Nephron (organoid): Measurements from ENCODE around the gene ANKRD55.
"Not testable (repeated sequence)": the region's sequence is repeated elsewhere in the genome, so short reads cannot be mapped to it uniquely, and the experiment has no call there.

Source experiments
- H3K27ac Mint-ChIP-seq, 3 experiments: 2 replicates each; pipeline ENCODE4 v1.8.0; 2020; ENCODE audit warnings: mixed read lengths in 3 of 3, mild to moderate bottlenecking in 2 of 3, moderate library complexity in 1 of 3
- H3K27me3 Mint-ChIP-seq: 2 replicates; pipeline ENCODE4 v1.8.0; 2021; ENCODE audit warnings: low read depth, mild to moderate bottlenecking, moderate library complexity, mixed read lengths
- H3K36me3 Mint-ChIP-seq: 2 replicates; pipeline ENCODE4 v1.8.0; 2020; ENCODE audit warnings: low read depth, mixed read lengths
- H3K4me1 Mint-ChIP-seq: 2 replicates; pipeline ENCODE4 v1.8.0; 2020; ENCODE audit warnings: mixed read lengths
- H3K4me3 Mint-ChIP-seq, 3 experiments: 2 replicates each; pipeline ENCODE4 v1.8.0; 2020; ENCODE audit warnings: mild to moderate bottlenecking in 3 of 3, mixed read lengths in 3 of 3, moderate library complexity in 2 of 3
- H3K9me3 Mint-ChIP-seq: 2 replicates; pipeline ENCODE4 v1.8.0; 2020; ENCODE audit warnings: mixed read lengths
- CTCF ChIP-seq, 3 experiments: fragments of 200-600 bp; sonication (generic); IDR thresholded peaks; one replicate each; pipeline ENCODE4 v1.5.0; 2021; ENCODE audit warnings: antibody characterized with exemption in 3 of 3; ENCODE audit not compliant: unreplicated experiment in 3 of 3

Gene ANKRD55

GRCh38 chr5:56161927-56162326 lies 71.2 kb downstream of the ANKRD55 start:
- no peak for TF ChIP-seq CTCF (IDR thresholded peaks at IDR 0.05; ENCODE audit: unreplicated experiment in 3 of 3)
- Mint-ChIP-seq H3K27ac (peak overlapping the region in 2 of 3 experiments; percentile 68 to 75), H3K9me3 (no peaks in the 10 kb centered on the region), H3K27me3 (peaks cover 14% of the 10 kb centered on the region), H3K4me3 (no peak overlapping the region), H3K4me1 (peaks cover 25% of the 10 kb centered on the region), H3K36me3 (no peaks in the 10 kb centered on the region)

GRCh38 chr5:56161439-56161823 lies 71.7 kb downstream of the ANKRD55 start:
- H3K4me1 Mint-ChIP-seq, result peaks cover 30% of the 10 kb centered on the region
- H3K4me3 Mint-ChIP-seq, result no peak overlapping the region
- TF ChIP-seq CTCF (IDR thresholded peaks at IDR 0.05; ENCODE audit: unreplicated experiment in 3 of 3), result no peak
- no peaks in the 10 kb centered on the region for H3K9me3 Mint-ChIP-seq
- H3K27ac Mint-ChIP-seq, result peak overlapping the region; percentile 38 to 75 (median 68)
- H3K36me3 Mint-ChIP-seq, result no peaks in the 10 kb centered on the region
- peaks cover 14% of the 10 kb centered on the region for H3K27me3 Mint-ChIP-seq

- H3K27ac Mint-ChIP-seq, result peak overlapping the region; percentile 38 to 75 (median 68)
- H3K36me3 Mint-ChIP-seq, result no peaks in the 10 kb centered on the region
- peaks cover 11% of the 10 kb centered on the region for H3K27me3 Mint-ChIP-seq
- H3K9me3 Mint-ChIP-seq, result no peaks in the 10 kb centered on the region
- no peak overlapping the region for H3K4me3 Mint-ChIP-seq
- no peak for TF ChIP-seq CTCF (IDR thresholded peaks at IDR 0.05; ENCODE audit: unreplicated experiment in 3 of 3)
- H3K4me1 Mint-ChIP-seq, result peaks cover 36% of the 10 kb centered on the region
These were observed 72.2 kb downstream of the ANKRD55 start for GRCh38 chr5:56160723-56161438.

GRCh38 chr5:56159521-56159947 lies 73.6 kb downstream of the ANKRD55 start:
- peaks cover 30% of the 10 kb centered on the region for H3K4me1 Mint-ChIP-seq
- H3K4me3 Mint-ChIP-seq, result no peak overlapping the region
- H3K36me3 Mint-ChIP-seq, result no peaks in the 10 kb centered on the region
- no peak for TF ChIP-seq CTCF (IDR thresholded peaks at IDR 0.05; ENCODE audit: unreplicated experiment in 3 of 3)
- peak overlapping the region in 2 of 3 experiments; percentile 55 to 60 for H3K27ac Mint-ChIP-seq
- H3K9me3 Mint-ChIP-seq, result no peaks in the 10 kb centered on the region
- H3K27me3 Mint-ChIP-seq, result peaks cover 11% of the 10 kb centered on the region

- H3K4me3 Mint-ChIP-seq, result no peak overlapping the region
- H3K27me3 Mint-ChIP-seq, result peaks cover 11% of the 10 kb centered on the region
- peaks cover 24% of the 10 kb centered on the region for H3K4me1 Mint-ChIP-seq
- no peaks in the 10 kb centered on the region for H3K9me3 Mint-ChIP-seq
- no peaks in the 10 kb centered on the region for H3K36me3 Mint-ChIP-seq
- H3K27ac Mint-ChIP-seq, result peak overlapping the region in 2 of 3 experiments; percentile 28 to 72
- TF ChIP-seq CTCF (IDR thresholded peaks at IDR 0.05; ENCODE audit: unreplicated experiment in 3 of 3), result no peak
These were observed 74.7 kb downstream of the ANKRD55 start for GRCh38 chr5:56158331-56158960.

- H3K4me3 Mint-ChIP-seq, H3K36me3 Mint-ChIP-seq, H3K9me3 Mint-ChIP-seq, H3K27me3 Mint-ChIP-seq: not testable (repeated sequence)
- Mint-ChIP-seq H3K4me1 (peaks cover 24% of the 10 kb centered on the region), H3K27ac (peak overlapping the region; percentile 85 to 95 (median 92))
These were observed 75.9 kb downstream of the ANKRD55 start for GRCh38 chr5:56157191-56157621.

GRCh38 chr5:56156585-56157190 lies 76.4 kb downstream of the ANKRD55 start:
- H3K4me3 Mint-ChIP-seq, H3K36me3 Mint-ChIP-seq, H3K9me3 Mint-ChIP-seq, H3K27me3 Mint-ChIP-seq: not testable (repeated sequence)
- peaks cover 24% of the 10 kb centered on the region for H3K4me1 Mint-ChIP-seq
- H3K27ac Mint-ChIP-seq, result peak overlapping the region; percentile 85 to 95 (median 92)
